Urothelium cell line (cell line): ENCODE measurements around the gene NBPF3.
"Not testable (repeated sequence)": the region's sequence is repeated elsewhere in the genome, so short reads cannot be mapped to it uniquely, and the experiment has no call there.

Experiments
- DNase-seq: peaks from one replicate; pipeline ENCODE4 v3.0.0; 2011; ENCODE audit warnings: low spot score, mixed read lengths
- FAIRE-seq: peaks from 2 replicates; lab custom pipeline; 2011; peaks lifted over from hg19 to GRCh38; lab: Jason Lieb, UNC

The NBPF3 gene

GRCh38 chr1:21517660-21518480 lies 77.9 kb downstream of the NBPF3 start:
- DNase-seq (no peak), FAIRE-seq (no peak)

- no peak for DNase-seq
- FAIRE-seq = no peak
Measured at GRCh38 chr1:21518774-21519455, 79.0 kb downstream of the NBPF3 start.

GRCh38 chr1:21519486-21520070 lies 79.6 kb downstream of the NBPF3 start:
- FAIRE-seq = peak; percentile 69
- DNase-seq = not testable (repeated sequence)

- DNase-seq = peak; percentile 36
- FAIRE-seq = no peak
Measured at GRCh38 chr1:21520899-21521716, 81.2 kb downstream of the NBPF3 start.

- no peak for DNase-seq
- FAIRE-seq = no peak
Measured at GRCh38 chr1:21521717-21522060, 81.8 kb downstream of the NBPF3 start.

- no peak for FAIRE-seq
- DNase-seq = no peak
Measured at GRCh38 chr1:21522525-21523038, 82.6 kb downstream of the NBPF3 start.

GRCh38 chr1:21523297-21523813 lies 83.4 kb downstream of the NBPF3 start:
- DNase-seq = no peak
- FAIRE-seq = no peak

GRCh38 chr1:21524220-21524619 lies 84.3 kb downstream of the NBPF3 start:
- FAIRE-seq (no peak), DNase-seq (no peak)

GRCh38 chr1:21524686-21525339 lies 84.9 kb downstream of the NBPF3 start:
- FAIRE-seq (no peak), DNase-seq (no peak)

- DNase-seq (no peak), FAIRE-seq (no peak)
Measured at GRCh38 chr1:21525340-21525717, 85.4 kb downstream of the NBPF3 start.

GRCh38 chr1:21526441-21526840 lies 86.5 kb downstream of the NBPF3 start:
- FAIRE-seq = no peak
- no peak for DNase-seq

GRCh38 chr1:21530368-21531016 lies 90.6 kb downstream of the NBPF3 start:
- DNase-seq (no peak), FAIRE-seq (no peak)

- no peak for DNase-seq
- no peak for FAIRE-seq
Measured at GRCh38 chr1:21531241-21531640, 91.3 kb downstream of the NBPF3 start.

- no peak for FAIRE-seq
- no peak for DNase-seq
Measured at GRCh38 chr1:21532496-21532895, 92.6 kb downstream of the NBPF3 start.

GRCh38 chr1:21532992-21533534 lies 93.1 kb downstream of the NBPF3 start:
- FAIRE-seq = no peak
- no peak for DNase-seq

- no peak for FAIRE-seq
- DNase-seq = no peak
Measured at GRCh38 chr1:21534146-21534545, 94.2 kb downstream of the NBPF3 start.
